ENCODE measurements around the gene APOM.
A peak's percentile ranks its signal among the peaks of the same experiment; 100 is the strongest.

Gene APOM

GRCh38 chr6:31655349-31656237 is at the start of gene APOM:
Gene APOM (plus strand): TSS chr6:31655894. CDS start chr6:31655967, 73 bp downstream.
- no peak for DNase-seq (ENCODE audit: low spot score)
- TF ChIP-seq CTCF (IDR thresholded peaks at IDR 0.05; ENCODE audit: extremely low read depth, insufficient read depth, missing control alignments), result no peak
- in situ Hi-C loops (cut with MboI; ENCODE audit: low pct_unique_long_range_greater_than_20kb, low sequenced_read_pairs, unreplicated experiment), result no loop called here

GRCh38 chr6:31607317-31607716 is 48.4 kb upstream of the APOM start:
- TF ChIP-seq CTCF (IDR thresholded peaks at IDR 0.05; ENCODE audit: extremely low read depth, insufficient read depth, missing control alignments), result no peak
- DNase-seq (ENCODE audit: low spot score), result no peak
- in situ Hi-C loops (cut with MboI; ENCODE audit: low pct_unique_long_range_greater_than_20kb, low sequenced_read_pairs, unreplicated experiment), result no loop called here

- in situ Hi-C loops (cut with MboI; ENCODE audit: low pct_unique_long_range_greater_than_20kb, low sequenced_read_pairs, unreplicated experiment), result no loop called here
- TF ChIP-seq CTCF (IDR thresholded peaks at IDR 0.05; ENCODE audit: extremely low read depth, insufficient read depth, missing control alignments), result no peak
These were observed 45.9 kb upstream of the APOM start for GRCh38 chr6:31609519-31610406.

GRCh38 chr6:31610968-31611367 is 44.7 kb upstream of the APOM start:
- no peak for TF ChIP-seq CTCF (IDR thresholded peaks at IDR 0.05; ENCODE audit: extremely low read depth, insufficient read depth, missing control alignments)
- DNase-seq (ENCODE audit: low spot score), result no peak
- in situ Hi-C loops (cut with MboI; ENCODE audit: low pct_unique_long_range_greater_than_20kb, low sequenced_read_pairs, unreplicated experiment), result no loop called here

More at GRCh38 chr6:31609519-31610406, 45.9 kb upstream of the APOM start:
- DNase-seq (ENCODE audit: low spot score), result no peak

- in situ Hi-C loops (cut with MboI; ENCODE audit: low pct_unique_long_range_greater_than_20kb, low sequenced_read_pairs, unreplicated experiment), result no loop called here
- peak; percentile 48 for DNase-seq (ENCODE audit: low spot score)
- no peak for TF ChIP-seq CTCF (IDR thresholded peaks at IDR 0.05; ENCODE audit: extremely low read depth, insufficient read depth, missing control alignments)
These were observed 41.5 kb upstream of the APOM start for GRCh38 chr6:31614075-31614619.

Data from GM13977 (cell line).